ENCODE data around the gene PPIH. TPM values are rescaled to one million over a fixed set of nuclear protein-coding genes. Genes with fewer than 3 reads are reported as not detected.

The PPIH gene
- polyA plus RNA-seq, 1 donor from 2014 or later, result 85.0 TPM

- no peak overlapping the region for H3K27ac ChIP-seq (ENCODE audit: low read length)
- no peaks in the 10 kb centered on the region for H3F3A ChIP-seq (ENCODE audit: insufficient read depth, low read length, poor library complexity, severe bottlenecking)
- H3K4me3 ChIP-seq (ENCODE audit: low read length), result no peak overlapping the region
- H3K79me2 ChIP-seq (replicated peaks; ENCODE audit: insufficient read depth, low read length), result peaks cover 76% of the 10 kb centered on the region
- no peaks in the 10 kb centered on the region for H3K27me3 ChIP-seq (ENCODE audit: insufficient read depth, low read depth, low read length)
- H3K4me2 ChIP-seq (ENCODE audit: low read length), result no peak overlapping the region
- TF ChIP-seq EZH2 (IDR thresholded peaks at IDR 0.05; ENCODE audit: borderline replicate concordance, insufficient read depth, low read length, poor library complexity, severe bottlenecking) (no peak), EP300 (conservative IDR thresholded peaks at IDR 0.05; ENCODE audit: poor library complexity, severe bottlenecking) (no peak), RAD21 (conservative IDR thresholded peaks at IDR 0.05) (no peak), TAF1 (IDR thresholded peaks at IDR 0.05; ENCODE audit: low read depth) (no peak)
- H4K20me1 ChIP-seq (ENCODE audit: insufficient read depth), result peaks cover 28% of the 10 kb centered on the region
- peaks cover 6% of the 10 kb centered on the region for H3K36me3 ChIP-seq (ENCODE audit: insufficient read depth, low read length)
- no peaks in the 10 kb centered on the region for H3K9me2 ChIP-seq (ENCODE audit: insufficient read depth, low read length)
- no peak overlapping the region for H3K9ac ChIP-seq (ENCODE audit: low read length)
- H3K9me3 ChIP-seq (ENCODE audit: low read length), result no peaks in the 10 kb centered on the region
- no peak overlapping the region for H2AFZ ChIP-seq (ENCODE audit: low read depth, low read length)
These were observed 34.2 kb downstream of the PPIH start for GRCh38 chr1:42692461-42692860.

GRCh38 chr1:42692911-42693310 lies 34.7 kb downstream of the PPIH start:
- TF ChIP-seq CTCF (IDR thresholded peaks at IDR 0.05; ENCODE audit: poor library complexity, severe bottlenecking) (no peak), POLR2AphosphoS5 (IDR thresholded peaks at IDR 0.05) (no peak), SMC3 (conservative IDR thresholded peaks at IDR 0.05; ENCODE audit: poor library complexity) (no peak), MXI1 (conservative IDR thresholded peaks at IDR 0.05; ENCODE audit: poor library complexity, severe bottlenecking) (no peak), RAD21 (conservative IDR thresholded peaks at IDR 0.05) (no peak), EZH2 (IDR thresholded peaks at IDR 0.05; ENCODE audit: borderline replicate concordance, insufficient read depth, low read length, poor library complexity, severe bottlenecking) (no peak), EP300 (conservative IDR thresholded peaks at IDR 0.05; ENCODE audit: poor library complexity, severe bottlenecking) (no peak), TAF1 (IDR thresholded peaks at IDR 0.05; ENCODE audit: low read depth) (no peak), REST (IDR thresholded peaks at IDR 0.05; ENCODE audit: borderline replicate concordance) (no peak)
- Histone ChIP-seq H3K9me3 (ENCODE audit: low read length) (no peaks in the 10 kb centered on the region), H2AFZ (ENCODE audit: low read depth, low read length) (no peak overlapping the region), H3K36me3 (ENCODE audit: insufficient read depth, low read length) (peaks cover 10% of the 10 kb centered on the region), H3K4me2 (ENCODE audit: low read length) (no peak overlapping the region), H3F3A (ENCODE audit: insufficient read depth, low read length, poor library complexity, severe bottlenecking) (no peaks in the 10 kb centered on the region), H3K9me2 (ENCODE audit: insufficient read depth, low read length) (no peaks in the 10 kb centered on the region), H3K27me3 (ENCODE audit: insufficient read depth, low read depth, low read length) (no peaks in the 10 kb centered on the region), H3K9ac (ENCODE audit: low read length) (no peak overlapping the region), H3K79me2 (replicated peaks; ENCODE audit: insufficient read depth, low read length) (peaks cover 72% of the 10 kb centered on the region), H3K4me3 (ENCODE audit: low read length) (no peak overlapping the region), H3K27ac (ENCODE audit: low read length) (no peak overlapping the region), H4K20me1 (ENCODE audit: insufficient read depth) (peaks cover 28% of the 10 kb centered on the region)

Data from neural cell (in vitro differentiated cells).